HEK293 (cell line): Measurements from ENCODE around the gene SRRM5.

Experiments used
- CTCF ChIA-PET: fragments of 350-600 bp; formaldehyde crosslinking; extraction: SDS; loops from one replicate; lab custom pipeline; 2021; ENCODE audit warnings: antibody characterized with exemption; lab: Yijun Ruan, JAX
- POLR2A ChIA-PET: fragments of 300-600 bp; formaldehyde crosslinking; extraction: SDS; loops from one replicate; lab custom pipeline; 2020; ENCODE audit warnings: antibody characterized with exemption, inconsistent platforms; lab: Yijun Ruan, JAX
- H3K27ac ChIP-seq: fragments of 200-500 bp; sonication (Bioruptor generic); 2 replicates; pipeline ENCODE4 v1.5.1; 2014; ENCODE audit warnings: low read depth, low read length, control low read depth, inconsistent platforms; ENCODE audit errors: extremely low read depth
- H3K36me3 ChIP-seq, 2 experiments: fragments of 200-500 bp in 1 of 2; sonication (Bioruptor generic) in 1 of 2; 1 replicate in 1 of 2; 2 replicates in 1 of 2; pipeline ENCODE4 v1.5.1; 2014 to 2017; ENCODE audit warnings: inconsistent platforms in 2 of 2, low read length in 2 of 2; ENCODE audit not compliant: control insufficient read depth in 2 of 2, insufficient read depth in 1 of 2
- H3K4me1 ChIP-seq: fragments of 200-500 bp; sonication (Bioruptor generic); 2 replicates; pipeline ENCODE4 v1.5.1; 2014; ENCODE audit warnings: mild to moderate bottlenecking, low read length, inconsistent platforms; ENCODE audit not compliant: control insufficient read depth, insufficient read depth
- H3K4me3 ChIP-seq: 2 replicates; pipeline ENCODE4 v1.5.1; 2011; ENCODE audit warnings: low read depth, mild to moderate bottlenecking, control low read depth, low read length, moderate library complexity
- H3K9me3 ChIP-seq: fragments of 200-500 bp; sonication (Bioruptor generic); 2 replicates; pipeline ENCODE4 v1.5.1; 2014; ENCODE audit warnings: low read depth, low read length, inconsistent platforms; ENCODE audit not compliant: control insufficient read depth, insufficient read depth
- GLIS1 ChIP-seq: fragments of 450-650 bp; formaldehyde crosslinking; IDR thresholded peaks from 2 replicates; pipeline ENCODE4 v1.5.1; 2016; ENCODE audit warnings: missing biosample characterization, missing genetic modification characterization
- KLF9 ChIP-seq: fragments of 450-650 bp; formaldehyde crosslinking; IDR thresholded peaks from 2 replicates; pipeline ENCODE4 v1.5.1; 2016; ENCODE audit warnings: missing biosample characterization, missing genetic modification characterization, low read depth
- PBX3 ChIP-seq: sonication (generic); formaldehyde crosslinking; IDR thresholded peaks from 2 replicates; pipeline ENCODE4 v1.8.1; 2022; ENCODE audit warnings: mild to moderate bottlenecking, moderate library complexity, missing genetic modification reagents
- RBAK ChIP-seq: fragments of 450-650 bp; formaldehyde crosslinking; IDR thresholded peaks from 2 replicates; pipeline ENCODE4 v1.5.1; 2016; ENCODE audit warnings: missing biosample characterization, missing genetic modification characterization
- ZBTB26 ChIP-seq: fragments of 450-650 bp; formaldehyde crosslinking; optimal IDR thresholded peaks from 2 replicates; pipeline ENCODE3; 2016; ENCODE audit warnings: missing biosample characterization, mild to moderate bottlenecking, missing genetic modification characterization
- ZFP3 ChIP-seq: fragments of 450-650 bp; formaldehyde crosslinking; IDR thresholded peaks from 2 replicates; pipeline ENCODE4 v1.5.1; 2016; ENCODE audit warnings: low read depth, missing biosample characterization, missing genetic modification characterization
- ZFP37 ChIP-seq: fragments of 450-650 bp; formaldehyde crosslinking; IDR thresholded peaks from 2 replicates; pipeline ENCODE4 v1.5.1; 2016; ENCODE audit warnings: missing biosample characterization, missing genetic modification characterization
- ZFP41 ChIP-seq: fragments of 450-650 bp; formaldehyde crosslinking; IDR thresholded peaks from 2 replicates; pipeline ENCODE4 v1.5.1; 2016; ENCODE audit warnings: missing biosample characterization, missing genetic modification characterization, borderline replicate concordance
- ZNF146 ChIP-seq: fragments of 450-650 bp; formaldehyde crosslinking; IDR thresholded peaks from 2 replicates; pipeline ENCODE4 v1.5.1; 2016; ENCODE audit warnings: missing biosample characterization, missing genetic modification characterization
- ZNF148 ChIP-seq: fragments of 450-650 bp; formaldehyde crosslinking; IDR thresholded peaks from 2 replicates; pipeline ENCODE4 v1.5.0; 2017; ENCODE audit warnings: missing biosample characterization, missing genetic modification characterization, borderline replicate concordance
- ZNF169 ChIP-seq: fragments of 450-650 bp; formaldehyde crosslinking; IDR thresholded peaks from 2 replicates; pipeline ENCODE4 v1.5.1; 2016; ENCODE audit warnings: missing biosample characterization, missing genetic modification characterization
- ZNF239 ChIP-seq: fragments of 450-650 bp; formaldehyde crosslinking; IDR thresholded peaks from 2 replicates; pipeline ENCODE4 v1.5.1; 2016; ENCODE audit warnings: missing biosample characterization, missing genetic modification characterization
- ZNF24 ChIP-seq: fragments of 450-650 bp; formaldehyde crosslinking; IDR thresholded peaks from 2 replicates; pipeline ENCODE4 v1.5.1; 2016; ENCODE audit warnings: missing biosample characterization, missing genetic modification characterization
- ZNF248 ChIP-seq: fragments of 450-650 bp; formaldehyde crosslinking; IDR thresholded peaks from 2 replicates; pipeline ENCODE4 v1.5.1; 2017; ENCODE audit warnings: missing biosample characterization, missing genetic modification characterization
- ZNF266 ChIP-seq: fragments of 450-650 bp; formaldehyde crosslinking; IDR thresholded peaks from 2 replicates; pipeline ENCODE4 v1.5.1; 2016; ENCODE audit warnings: missing biosample characterization, missing genetic modification characterization, low read depth
- ZNF324 ChIP-seq: fragments of 450-650 bp; formaldehyde crosslinking; IDR thresholded peaks from 2 replicates; pipeline ENCODE4 v1.5.1; 2016; ENCODE audit warnings: missing biosample characterization, missing genetic modification characterization
- ZNF335 ChIP-seq: fragments of 450-650 bp; formaldehyde crosslinking; conservative IDR thresholded peaks from 2 replicates; pipeline ENCODE4 v1.5.1; 2016; ENCODE audit warnings: missing biosample characterization, missing genetic modification characterization
- ZNF391 ChIP-seq: fragments of 450-650 bp; formaldehyde crosslinking; IDR thresholded peaks from 2 replicates; pipeline ENCODE4 v1.5.1; 2016; ENCODE audit warnings: low read depth, missing biosample characterization, missing genetic modification characterization, borderline replicate concordance
- ZNF621 ChIP-seq: fragments of 450-650 bp; formaldehyde crosslinking; IDR thresholded peaks from 2 replicates; pipeline ENCODE4 v1.5.1; 2017; ENCODE audit warnings: missing biosample characterization, missing genetic modification characterization
- ZNF707 ChIP-seq: fragments of 450-650 bp; formaldehyde crosslinking; IDR thresholded peaks from 2 replicates; pipeline ENCODE4 v1.5.1; 2016; ENCODE audit warnings: missing biosample characterization, missing genetic modification characterization
- ZNF792 ChIP-seq: fragments of 450-650 bp; formaldehyde crosslinking; IDR thresholded peaks from 2 replicates; pipeline ENCODE4 v1.5.1; 2016; ENCODE audit warnings: missing biosample characterization, missing genetic modification characterization
- ZNF837 ChIP-seq: fragments of 450-650 bp; formaldehyde crosslinking; IDR thresholded peaks from 2 replicates; pipeline ENCODE4 v1.5.1; 2016; ENCODE audit warnings: missing biosample characterization, missing genetic modification characterization
- TF ChIP-seq, protein P1 (sequence below): fragments of 450-650 bp; formaldehyde crosslinking; IDR thresholded peaks from 2 replicates; pipeline ENCODE4 v1.5.1; 2016; ENCODE audit warnings: missing biosample characterization, missing genetic modification characterization
- TF ChIP-seq, protein P2 (sequence below): fragments of 450-650 bp; formaldehyde crosslinking; IDR thresholded peaks from 2 replicates; pipeline ENCODE4 v1.5.1; 2016; ENCODE audit warnings: missing biosample characterization, missing genetic modification characterization
- TF ChIP-seq, protein P3 (sequence below): fragments of 450-650 bp; formaldehyde crosslinking; IDR thresholded peaks from 2 replicates; pipeline ENCODE4 v1.5.1; 2017; ENCODE audit warnings: missing biosample characterization, missing genetic modification characterization

Gene SRRM5

DNA sequence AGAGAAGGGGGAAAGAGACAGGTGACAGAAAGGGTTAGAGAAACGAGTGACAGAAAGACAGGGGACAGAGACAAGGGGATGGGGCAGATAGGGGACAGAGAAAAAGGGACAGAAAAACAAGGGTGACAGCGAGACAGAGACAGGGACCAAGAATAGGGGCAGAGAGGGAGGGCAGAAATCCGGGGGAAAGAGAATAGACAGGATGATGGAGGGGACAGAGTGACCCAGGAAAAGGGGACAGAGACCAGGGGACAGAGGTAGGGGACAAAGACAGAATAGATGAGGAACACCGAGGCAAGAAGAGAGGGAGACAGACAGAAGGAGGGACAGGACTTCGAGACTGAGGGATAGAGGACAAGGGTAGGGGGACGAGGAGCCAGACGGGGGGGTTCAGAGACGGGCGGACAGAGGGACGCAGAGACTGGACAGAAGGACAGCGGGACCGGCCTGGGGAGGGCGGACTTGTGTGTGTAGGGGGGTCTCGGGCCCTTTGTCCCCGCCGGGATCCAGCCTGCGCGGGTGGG, 27.2 kb downstream of the SRRM5 start (continued):
- peak; percentile 14 for TF ChIP-seq ZBTB26 (tag by site-specific recombination)
- peak; percentile 63; the same call in 1 of the 2 replicates for TF ChIP-seq ZNF792 (tag by site-specific recombination)
- TF ChIP-seq GLIS1 = peak; percentile 14
- TF ChIP-seq ZFP3 (tag by site-specific recombination) = 0 out of 2 replicates have a peak, but pooled peaks have one; percentile 10
- TF ChIP-seq, protein P1, sequence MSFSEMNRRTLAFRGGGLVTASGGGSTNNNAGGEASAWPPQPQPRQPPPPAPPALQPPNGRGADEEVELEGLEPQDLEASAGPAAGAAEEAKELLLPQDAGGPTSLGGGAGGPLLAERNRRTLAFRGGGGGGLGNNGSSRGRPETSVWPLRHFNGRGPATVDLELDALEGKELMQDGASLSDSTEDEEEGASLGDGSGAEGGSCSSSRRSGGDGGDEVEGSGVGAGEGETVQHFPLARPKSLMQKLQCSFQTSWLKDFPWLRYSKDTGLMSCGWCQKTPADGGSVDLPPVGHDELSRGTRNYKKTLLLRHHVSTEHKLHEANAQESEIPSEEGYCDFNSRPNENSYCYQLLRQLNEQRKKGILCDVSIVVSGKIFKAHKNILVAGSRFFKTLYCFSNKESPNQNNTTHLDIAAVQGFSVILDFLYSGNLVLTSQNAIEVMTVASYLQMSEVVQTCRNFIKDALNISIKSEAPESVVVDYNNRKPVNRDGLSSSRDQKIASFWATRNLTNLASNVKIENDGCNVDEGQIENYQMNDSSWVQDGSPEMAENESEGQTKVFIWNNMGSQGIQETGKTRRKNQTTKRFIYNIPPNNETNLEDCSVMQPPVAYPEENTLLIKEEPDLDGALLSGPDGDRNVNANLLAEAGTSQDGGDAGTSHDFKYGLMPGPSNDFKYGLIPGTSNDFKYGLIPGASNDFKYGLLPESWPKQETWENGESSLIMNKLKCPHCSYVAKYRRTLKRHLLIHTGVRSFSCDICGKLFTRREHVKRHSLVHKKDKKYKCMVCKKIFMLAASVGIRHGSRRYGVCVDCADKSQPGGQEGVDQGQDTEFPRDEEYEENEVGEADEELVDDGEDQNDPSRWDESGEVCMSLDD = peak; percentile 74
- TF ChIP-seq ZNF239 = 0 out of 2 replicates have a peak, but pooled peaks have one; percentile 41
- TF ChIP-seq ZNF24 (tag by site-specific recombination) = no peak
- 0 out of 2 replicates have a peak, but pooled peaks have one; percentile 31 for TF ChIP-seq ZNF621
- peak; percentile 42; the same call in 1 of the 2 replicates for TF ChIP-seq KLF9
- peak; percentile 6; the same call in 1 of the 2 replicates for TF ChIP-seq ZNF146 (tag by site-specific recombination)
- 0 out of 2 replicates have a peak, but pooled peaks have one; percentile 23 for TF ChIP-seq ZNF148
- TF ChIP-seq RBAK (tag by site-specific recombination) = 0 out of 2 replicates have a peak, but pooled peaks have one; percentile 18
- peak; percentile 21 for TF ChIP-seq ZNF335 (tag by site-specific recombination)

DNA sequence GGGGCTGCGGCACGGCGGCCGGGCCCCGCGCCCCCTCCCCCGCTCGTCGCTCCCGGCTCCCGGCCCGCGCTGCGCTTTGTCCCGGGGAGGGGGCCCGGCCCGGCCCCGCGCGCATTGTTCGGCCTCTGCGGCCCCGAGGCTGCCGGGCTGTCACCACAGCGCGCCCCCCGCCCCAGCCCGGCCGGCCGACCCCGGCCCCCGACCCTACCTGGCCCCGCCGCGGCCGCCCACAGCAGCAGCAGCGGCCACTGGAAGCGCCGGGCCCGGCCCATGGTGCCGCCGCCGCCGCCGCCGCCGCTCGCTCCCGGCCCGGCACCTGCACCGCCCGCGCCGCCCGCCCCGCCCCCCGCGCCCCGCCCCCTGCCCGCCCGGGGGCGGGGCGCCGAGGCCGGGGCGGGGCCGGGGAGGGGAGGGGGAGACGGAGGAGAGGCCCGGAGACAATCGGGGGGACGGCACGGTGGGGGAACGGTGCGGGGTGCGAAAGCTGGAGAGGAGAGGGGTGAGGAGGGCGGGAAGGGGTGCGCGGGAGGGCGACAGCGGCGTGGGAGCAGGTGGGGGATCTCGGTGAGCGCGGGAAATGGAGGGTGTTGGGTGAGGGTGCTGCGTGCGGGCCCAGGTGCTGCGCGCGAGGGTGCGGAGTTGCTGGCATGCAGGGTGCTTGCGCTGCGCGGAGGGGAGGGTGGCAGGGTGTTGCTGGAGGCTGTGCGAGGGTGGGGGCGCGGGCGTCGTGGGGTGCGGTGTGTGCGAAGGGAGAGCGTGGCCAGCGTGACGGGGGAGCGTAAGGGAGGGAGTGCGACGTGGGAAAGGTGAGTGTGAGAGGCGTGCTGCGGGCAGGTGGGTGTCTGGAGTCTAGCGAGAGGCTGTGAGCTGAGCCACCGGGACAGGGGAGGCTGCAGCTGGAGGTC, 27.9 kb downstream of the SRRM5 start, which contains the start of gene CADM4:
CADM4 (minus strand) TSS at position 332 of the 905 bp plus-strand sequence; CDS start at position 272, 60 bp downstream.
- Histone ChIP-seq H3K36me3 (peaks cover 0 to 5% of the 10 kb centered on the region in 2 experiments; a peak in 1 of 3 replicates), H3K9me3 (no peaks in the 10 kb centered on the region), H3K4me1 (peaks cover 21% of the 10 kb centered on the region), H3K27ac (peak within 1 kb of the TSS; percentile 49; the same call in 1 of the 2 replicates), H3K4me3 (peak within 1 kb of the TSS; percentile 48)
- ChIA-PET CTCF (interaction anchor here (4.5 kb wide), 1 partner anchor 12 kb away, joined by 27 read pairs; no protein-coding TSS in a partner anchor), POLR2A (interaction anchor here (1.4 kb wide), 1 partner anchor 11 kb away, joined by 6 read pairs; no protein-coding TSS in a partner anchor)
- TF ChIP-seq ZNF391 (tag by site-specific recombination) (peak; percentile 99), ZNF324 (tag by site-specific recombination) (peak; percentile 68; the same call in 1 of the 2 replicates), ZNF707 (tag by site-specific recombination) (no peak; the same call in 1 of the 2 replicates), ZFP37 (tag by site-specific recombination) (peak; percentile 79; the same call in 1 of the 2 replicates), ZFP41 (tag by site-specific recombination) (peak; percentile 52; the same call in 1 of the 2 replicates), ZNF169 (tag by site-specific recombination) (peak; percentile 85), ZNF266 (tag by site-specific recombination) (0 out of 2 replicates have a peak, but pooled peaks have one; percentile 13), ZNF837 (tag by site-specific recombination) (peak; percentile 96; the same call in 1 of the 2 replicates), ZNF248 (tag by site-specific recombination) (no peak), PBX3 (CRISPR knock-in tag) (no peak)
- TF ChIP-seq, protein P2, sequence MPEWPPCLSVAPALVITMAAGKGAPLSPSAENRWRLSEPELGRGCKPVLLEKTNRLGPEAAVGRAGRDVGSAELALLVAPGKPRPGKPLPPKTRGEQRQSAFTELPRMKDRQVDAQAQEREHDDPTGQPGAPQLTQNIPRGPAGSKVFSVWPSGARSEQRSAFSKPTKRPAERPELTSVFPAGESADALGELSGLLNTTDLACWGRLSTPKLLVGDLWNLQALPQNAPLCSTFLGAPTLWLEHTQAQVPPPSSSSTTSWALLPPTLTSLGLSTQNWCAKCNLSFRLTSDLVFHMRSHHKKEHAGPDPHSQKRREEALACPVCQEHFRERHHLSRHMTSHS (tag by site-specific recombination) = peak; percentile 39; the same call in 1 of the 2 replicates
- TF ChIP-seq, protein P3, sequence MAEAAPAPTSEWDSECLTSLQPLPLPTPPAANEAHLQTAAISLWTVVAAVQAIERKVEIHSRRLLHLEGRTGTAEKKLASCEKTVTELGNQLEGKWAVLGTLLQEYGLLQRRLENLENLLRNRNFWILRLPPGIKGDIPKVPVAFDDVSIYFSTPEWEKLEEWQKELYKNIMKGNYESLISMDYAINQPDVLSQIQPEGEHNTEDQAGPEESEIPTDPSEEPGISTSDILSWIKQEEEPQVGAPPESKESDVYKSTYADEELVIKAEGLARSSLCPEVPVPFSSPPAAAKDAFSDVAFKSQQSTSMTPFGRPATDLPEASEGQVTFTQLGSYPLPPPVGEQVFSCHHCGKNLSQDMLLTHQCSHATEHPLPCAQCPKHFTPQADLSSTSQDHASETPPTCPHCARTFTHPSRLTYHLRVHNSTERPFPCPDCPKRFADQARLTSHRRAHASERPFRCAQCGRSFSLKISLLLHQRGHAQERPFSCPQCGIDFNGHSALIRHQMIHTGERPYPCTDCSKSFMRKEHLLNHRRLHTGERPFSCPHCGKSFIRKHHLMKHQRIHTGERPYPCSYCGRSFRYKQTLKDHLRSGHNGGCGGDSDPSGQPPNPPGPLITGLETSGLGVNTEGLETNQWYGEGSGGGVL = peak; percentile 100
